GM12801 (cell line): ENCODE data around the gene CD300LB.

Experiments used
- TF ChIP-seq, protein P1 (sequence below): IDR thresholded peaks from one replicate; pipeline ENCODE4 v1.5.1; 2011; ENCODE audit warnings: control low read depth; ENCODE audit not compliant: insufficient read length; ENCODE audit errors: extremely low read depth

Gene CD300LB

GRCh38 chr17:74568106-74568873 lies 37.0 kb upstream of the CD300LB start:
- TF ChIP-seq, protein P1, sequence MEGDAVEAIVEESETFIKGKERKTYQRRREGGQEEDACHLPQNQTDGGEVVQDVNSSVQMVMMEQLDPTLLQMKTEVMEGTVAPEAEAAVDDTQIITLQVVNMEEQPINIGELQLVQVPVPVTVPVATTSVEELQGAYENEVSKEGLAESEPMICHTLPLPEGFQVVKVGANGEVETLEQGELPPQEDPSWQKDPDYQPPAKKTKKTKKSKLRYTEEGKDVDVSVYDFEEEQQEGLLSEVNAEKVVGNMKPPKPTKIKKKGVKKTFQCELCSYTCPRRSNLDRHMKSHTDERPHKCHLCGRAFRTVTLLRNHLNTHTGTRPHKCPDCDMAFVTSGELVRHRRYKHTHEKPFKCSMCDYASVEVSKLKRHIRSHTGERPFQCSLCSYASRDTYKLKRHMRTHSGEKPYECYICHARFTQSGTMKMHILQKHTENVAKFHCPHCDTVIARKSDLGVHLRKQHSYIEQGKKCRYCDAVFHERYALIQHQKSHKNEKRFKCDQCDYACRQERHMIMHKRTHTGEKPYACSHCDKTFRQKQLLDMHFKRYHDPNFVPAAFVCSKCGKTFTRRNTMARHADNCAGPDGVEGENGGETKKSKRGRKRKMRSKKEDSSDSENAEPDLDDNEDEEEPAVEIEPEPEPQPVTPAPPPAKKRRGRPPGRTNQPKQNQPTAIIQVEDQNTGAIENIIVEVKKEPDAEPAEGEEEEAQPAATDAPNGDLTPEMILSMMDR, result no peak

DNA sequence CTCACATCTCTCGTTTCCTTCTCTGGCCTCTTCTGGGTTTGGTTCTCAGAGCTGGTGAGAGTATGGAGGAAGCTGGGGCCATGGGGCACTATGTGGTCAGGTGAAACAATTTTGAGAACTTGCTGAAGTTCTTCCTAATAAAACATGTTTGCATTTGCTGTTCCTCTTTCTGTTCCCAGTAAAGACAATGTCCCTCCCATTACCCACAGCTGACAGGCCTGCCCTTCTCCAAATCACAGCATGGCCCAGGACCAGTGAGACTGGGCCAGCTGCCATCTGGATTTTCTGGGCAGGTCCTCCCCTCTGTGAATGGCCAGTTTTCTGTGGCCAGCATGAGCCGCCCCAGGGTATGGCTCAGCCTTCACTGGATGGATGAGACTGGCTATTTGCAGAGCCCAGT lies 36.1 kb upstream of the CD300LB start, which contains the start of gene CD300H:
Gene CD300H, minus strand, starts transcription at position 113 of the 400 bp plus-strand sequence.
- TF ChIP-seq, protein P1, result no peak

DNA sequence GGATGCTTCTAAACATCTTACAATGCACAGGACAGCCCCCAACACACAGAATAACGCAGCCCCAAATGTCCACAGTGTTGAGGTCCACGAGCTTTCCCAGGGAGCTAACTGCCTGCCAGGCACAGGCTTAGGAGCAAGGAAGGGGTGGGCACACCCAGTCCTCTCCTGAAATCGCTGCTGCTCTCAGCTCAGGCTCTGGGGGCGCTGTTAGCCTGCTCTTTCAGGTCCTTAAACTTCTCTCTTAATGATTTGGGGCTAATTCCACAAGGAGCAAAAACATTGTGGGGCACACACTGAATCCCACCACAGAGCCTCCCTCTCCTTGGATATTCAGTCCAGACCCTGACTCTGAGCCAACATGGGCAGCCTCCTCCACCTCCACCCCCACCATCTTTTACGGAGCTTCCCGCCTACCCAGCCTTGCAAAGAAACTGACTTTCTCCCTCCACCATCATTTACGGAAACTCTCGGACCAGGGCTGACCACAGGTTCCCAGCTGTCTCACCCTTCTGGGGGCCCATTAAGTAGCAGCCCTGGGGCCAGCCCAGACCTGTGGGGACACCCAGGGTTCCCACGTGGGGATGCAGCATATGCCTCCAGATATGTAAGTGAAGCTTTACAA lies 35.0 kb upstream of the CD300LB start:
- TF ChIP-seq, protein P1, result no peak

- TF ChIP-seq, protein P1, result no peak
Observed at GRCh38 chr17:74565126-74565525, 33.9 kb upstream of the CD300LB start.

- TF ChIP-seq, protein P1, result no peak
Observed at GRCh38 chr17:74563358-74563757, 32.1 kb upstream of the CD300LB start.

DNA sequence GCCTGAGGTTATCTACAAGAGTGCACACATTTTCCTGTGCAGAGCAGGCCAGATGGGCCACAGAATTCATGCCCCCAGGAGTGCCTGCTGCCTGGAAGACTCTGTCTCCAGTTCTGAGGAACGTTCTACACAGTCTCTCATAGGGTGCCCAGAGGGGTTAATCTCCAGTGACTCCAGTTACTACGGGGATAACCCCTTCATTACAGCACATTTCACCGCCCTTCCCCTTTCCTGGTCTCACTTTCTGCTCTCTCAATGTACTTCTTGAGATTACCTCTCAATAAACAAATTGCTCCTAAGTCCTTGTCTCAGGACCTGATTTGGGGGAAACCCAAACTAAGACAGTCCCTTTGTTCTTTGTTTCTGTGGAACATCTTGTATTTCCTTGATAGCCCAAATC lies 30.3 kb upstream of the CD300LB start:
- TF ChIP-seq, protein P1, result no peak

DNA sequence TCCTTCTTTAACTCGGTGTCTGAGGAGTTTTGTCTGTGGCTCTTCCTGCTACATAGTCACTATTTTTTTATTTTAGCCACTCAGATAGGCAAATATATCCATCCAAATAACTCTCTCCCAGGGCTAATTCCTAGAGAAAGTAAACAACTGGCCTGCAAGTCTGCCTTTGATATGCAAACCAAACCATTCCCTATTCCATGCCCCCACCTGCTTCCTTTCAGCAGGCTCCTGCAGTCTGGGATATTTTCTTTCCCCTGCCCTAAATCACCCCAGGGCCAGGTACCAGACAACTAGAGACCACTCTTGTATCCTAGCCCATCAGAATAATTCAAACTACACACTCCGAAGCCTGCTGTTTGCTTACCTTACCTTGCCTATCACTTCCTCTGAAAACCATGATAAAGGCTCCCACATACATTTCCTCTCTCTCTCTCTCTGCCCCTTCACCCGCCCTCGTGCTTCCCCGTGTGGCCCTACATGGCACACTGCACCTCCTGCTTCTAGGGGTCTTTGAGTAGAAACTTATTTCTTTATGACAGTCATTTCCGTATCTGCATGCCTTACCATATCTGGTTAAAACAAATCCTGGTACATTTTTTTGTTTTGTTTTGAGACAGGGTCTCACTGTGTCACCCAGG lies 27.7 kb upstream of the CD300LB start:
- TF ChIP-seq, protein P1, result no peak
